ENCODE results near the gene TRIO. TPM values are rescaled to one million over a fixed set of nuclear protein-coding genes. Genes with fewer than 3 reads are reported as not detected.

TRIO gene
- total and polyA plus RNA-seq, 8 donors = 84.4 to 151 (median 93.7) TPM

DNA sequence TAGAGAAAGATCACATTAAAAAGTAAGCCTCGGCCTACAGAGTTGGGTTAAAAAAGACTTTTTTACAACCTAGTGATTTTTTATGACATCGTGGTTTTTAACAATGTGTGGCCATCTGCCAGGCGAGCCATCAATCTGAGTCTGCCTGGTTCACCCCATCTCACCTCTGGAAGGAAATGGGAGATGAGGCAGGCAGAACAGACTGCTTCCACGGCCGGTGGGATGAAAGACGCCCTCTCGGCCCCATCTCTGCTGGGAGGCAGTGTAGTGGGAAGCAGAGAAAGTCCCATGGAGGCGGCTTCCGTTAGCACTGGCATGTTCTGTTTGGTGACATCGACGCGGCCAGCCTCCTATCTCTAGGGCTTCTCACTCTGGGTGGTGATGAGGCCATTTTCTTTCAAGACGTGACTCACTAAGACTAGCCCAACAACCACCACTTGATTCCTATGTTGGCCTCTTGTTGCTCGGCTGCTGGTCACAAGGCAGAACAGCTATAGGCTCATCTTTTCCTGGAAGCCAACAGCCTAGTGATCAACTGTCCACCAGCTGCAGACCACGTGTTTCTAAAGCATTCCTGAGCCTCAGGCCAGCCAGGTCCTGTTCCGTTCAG, 306.0 kb downstream of the TRIO start:
- TF ChIP-seq CTCF (IDR thresholded peaks at IDR 0.05) = no peak
- H3K36me3 ChIP-seq = no peaks in the 10 kb centered on the region
- intact Hi-C loops (cut with DNase I) = no loop called here
- no peak for DNase-seq
- H3K4me1 ChIP-seq = peaks cover 10 to 28% of the 10 kb centered on the region in 2 donors
- peak overlapping the region in 1 of 2 donors; percentile 64 for H3K27ac ChIP-seq
- ATAC-seq = peak; percentile 46
- H3K27me3 ChIP-seq = no peaks in the 10 kb centered on the region
- no peaks in the 10 kb centered on the region for H3K9me3 ChIP-seq
- no peak overlapping the region for H3K4me3 ChIP-seq

DNA sequence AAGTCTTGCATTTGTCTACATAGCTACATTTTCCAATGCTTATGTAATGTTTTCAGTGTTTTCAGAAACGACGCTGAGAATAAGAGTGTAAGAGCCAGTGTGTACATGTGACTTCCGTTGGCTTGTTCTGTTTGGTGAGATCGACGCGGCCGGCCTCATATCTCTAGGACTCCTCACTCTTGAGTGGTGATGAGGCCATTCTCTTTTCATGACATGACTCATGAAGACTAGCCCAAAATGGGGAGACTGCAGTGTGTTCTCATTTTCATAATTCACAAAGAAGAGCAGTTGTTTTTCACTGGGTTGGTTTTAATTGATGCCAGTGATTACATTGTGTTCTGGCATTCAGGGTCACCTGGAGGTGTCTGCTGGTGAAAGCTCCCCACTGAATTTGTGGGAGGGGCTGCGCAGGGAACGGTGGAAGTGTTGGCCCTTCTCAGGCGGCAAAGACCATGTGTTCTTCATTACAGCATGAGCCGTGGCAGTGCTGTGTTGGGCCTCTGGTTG, 306.9 kb downstream of the TRIO start:
- Histone ChIP-seq H3K4me3 (no peak overlapping the region), H3K27me3 (no peaks in the 10 kb centered on the region), H3K4me1 (peaks cover 10 to 20% of the 10 kb centered on the region in 2 donors), H3K36me3 (peaks cover 0 to 9% of the 10 kb centered on the region in 2 donors), H3K9me3 (peaks cover 0 to 2% of the 10 kb centered on the region in 2 donors), H3K27ac (peak overlapping the region in 1 of 2 donors; percentile 64)
- peak; percentile 36 for ATAC-seq
- intact Hi-C loops (cut with DNase I) = no loop called here
- TF ChIP-seq CTCF (IDR thresholded peaks at IDR 0.05) = no peak
- DNase-seq = no peak

GRCh38 chr5:14450742-14451141, 307.6 kb downstream of the TRIO start:
- Histone ChIP-seq H3K27me3 (no peaks in the 10 kb centered on the region), H3K27ac (no peak overlapping the region), H3K9me3 (peaks cover 0 to 2% of the 10 kb centered on the region in 2 donors), H3K4me1 (peaks cover 10 to 13% of the 10 kb centered on the region in 2 donors), H3K36me3 (peaks cover 0 to 11% of the 10 kb centered on the region in 2 donors), H3K4me3 (no peak overlapping the region)
- DNase-seq (no peak), ATAC-seq (no peak)
- intact Hi-C loops (cut with DNase I) = no loop called here
- no peak for TF ChIP-seq CTCF (IDR thresholded peaks at IDR 0.05)

- peaks cover 0 to 2% of the 10 kb centered on the region in 2 donors for H3K9me3 ChIP-seq
- ATAC-seq (no peak), DNase-seq (no peak)
- no peak for TF ChIP-seq CTCF (IDR thresholded peaks at IDR 0.05)
- peaks cover 0 to 11% of the 10 kb centered on the region in 2 donors for H3K36me3 ChIP-seq
- peaks cover 9 to 10% of the 10 kb centered on the region in 2 donors for H3K4me1 ChIP-seq
- H3K4me3 ChIP-seq = no peak overlapping the region
- intact Hi-C loops (cut with DNase I) = no loop called here
- no peaks in the 10 kb centered on the region for H3K27me3 ChIP-seq
- H3K27ac ChIP-seq = no peak overlapping the region
These were observed 308.7 kb downstream of the TRIO start for GRCh38 chr5:14451871-14452270.

GRCh38 chr5:14452685-14453454, 309.7 kb downstream of the TRIO start:
- H3K27ac ChIP-seq = peak overlapping the region in 1 of 2 donors; percentile 48
- intact Hi-C loops (cut with DNase I) = no loop called here
- peaks cover 0 to 11% of the 10 kb centered on the region in 2 donors for H3K36me3 ChIP-seq
- TF ChIP-seq CTCF (IDR thresholded peaks at IDR 0.05) = no peak
- no peaks in the 10 kb centered on the region for H3K27me3 ChIP-seq
- H3K9me3 ChIP-seq = peaks cover 0 to 2% of the 10 kb centered on the region in 2 donors
- peaks cover 9% of the 10 kb centered on the region in 2 donors for H3K4me1 ChIP-seq
- ATAC-seq = no peak
- no peak overlapping the region for H3K4me3 ChIP-seq
- DNase-seq = peak in 1 of 4 donors; percentile 47

Measured in left lung (tissue), 10 donors.